Pancreas (tissue), 10 donors: Measurements from ENCODE around the gene RAB12. TPM values are rescaled to one million over a fixed set of nuclear protein-coding genes. Genes with fewer than 3 reads are reported as not detected.
"Not testable (repeated sequence)": the region's sequence is repeated elsewhere in the genome, so short reads cannot be mapped to it uniquely, and the experiment has no call there.

Source experiments
- ATAC-seq, 4 donors: fragments of 200-7000 bp; cut with Tn5 transposase; one replicate each; pipeline versions ENCODE4 v1.8.0 to v1.9.1; 2020; ENCODE audit warnings: mild to moderate bottlenecking in 4 of 4, moderate library complexity in 4 of 4
- DNase-seq, 6 donors: peaks; one replicate each; pipeline ENCODE4 v3.0.0-alpha.2; 2020
- FAIRE-seq: peaks from 2 replicates; lab custom pipeline; 2012; peaks lifted over from hg19 to GRCh38; lab: Jason Lieb, UNC
- H3K27ac ChIP-seq, 4 donors: fragments of 200-600 bp; sonication (generic); 1 replicate in 3 of 4; 2 replicates in 1 of 4; pipeline versions ENCODE4 v1.5.0 to v1.8.0; 2020
- H3K27me3 ChIP-seq, 4 donors: fragments of 200-600 bp; one replicate each; pipeline ENCODE4 v1.8.0; 2021
- H3K36me3 ChIP-seq, 3 donors: fragments of 200-600 bp; sonication (generic) in 1 of 3; one replicate each; pipeline versions ENCODE4 v1.5.0 to v1.8.0; 2020 to 2021
- H3K4me1 ChIP-seq, 3 donors: fragments of 200-600 bp; one replicate each; pipeline ENCODE4 v1.8.0; 2021
- H3K4me3 ChIP-seq, 4 donors: fragments of 200-600 bp; sonication (generic) in 2 of 4; one replicate each; pipeline versions ENCODE4 v1.5.0 to v1.8.0; 2020 to 2021
- H3K9me3 ChIP-seq, 4 donors: fragments of 200-600 bp; one replicate each; pipeline ENCODE4 v1.8.0; 2021
- CTCF ChIP-seq, 4 donors: fragments of 200-600 bp; sonication (generic) in 3 of 4; IDR thresholded peaks; one replicate each; pipeline versions ENCODE4 v1.5.0 to v1.8.0; 2021; ENCODE audit warnings: antibody characterized with exemption in 4 of 4
- WGBS, 2 donors: extraction: QIAGEN DNeasy Blood & Tissue Kit; methylation state at CpG; one replicate each; pipeline ENCODE4 v1.1.7; 2013; 5-methylcytosine and 5-hydroxymethylcytosine counted together
- intact Hi-C, 3 donors: fragments of 100-400 bp; cut with DNase I; formaldehyde crosslinking; loops; one replicate each; pipeline versions ENCODE4 v1.11.1 to v1.14.2; 2022
- polyA plus RNA-seq, 2 donors: library from polyadenylated mRNA; stranded (reverse); fragments of 200-250 nt; gene quantifications; one replicate each; pipeline ENCODE4 v1.2.3, GENCODE V29; 2013
- total RNA-seq, 6 donors: library from RNA; stranded (reverse); fragmentation: NEBNext Ultra II Directional in 4 of 6; extraction: Animal tissue kit (Norgen Biotek cat#: 25700) in 4 of 6; gene quantifications; one replicate each; pipeline versions ENCODE4 v1.2.1 to v1.2.4, GENCODE V29; 2021 to 2023
- donor health status: healthy with polysubstance abuse.
- donor health status: DM: no; HTN: no; CAD: no; lungs with moderate emphysema.
- donor health status: DM: no; HTN: no; CAD: no.
- donor health status: control.
- donor health status: control.
- donor health status: Bipolar disorder and iron deficiency.
- donor health status: DM: yes; HTN: yes; CAD: no.
- donor health status: DM: no; HTN: no; CAD: no.
- donor health status: DM: no; HTN: no; CAD: no.
- donor health status: DM: yes; HTN: yes; CAD: no.

Gene RAB12
- total and polyA plus RNA-seq, 8 donors, result 7.1 to 23.2 (median 11.9) TPM

DNA sequence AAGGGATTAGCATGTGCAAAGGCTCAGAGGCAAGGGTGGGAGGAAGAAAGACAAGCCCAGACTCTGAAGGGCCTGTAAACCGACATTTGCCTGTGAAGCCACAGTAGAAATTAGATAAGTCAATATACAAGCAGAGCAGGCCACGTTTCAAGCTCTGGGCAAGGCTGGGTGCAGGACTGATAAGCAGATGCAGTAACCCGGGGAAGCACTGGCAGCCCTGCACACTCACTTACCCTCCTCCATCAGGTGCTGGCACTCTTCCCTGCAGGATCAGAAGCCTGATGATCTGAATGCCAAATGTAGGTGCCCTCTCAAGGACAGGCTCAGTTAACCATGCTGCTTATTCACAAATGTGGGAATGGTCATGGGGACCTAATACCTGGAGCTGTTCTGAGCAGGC, 46.3 kb upstream of the RAB12 start:
- no peak for DNase-seq
- intact Hi-C loops, result no loop called here
- H3K27ac ChIP-seq, result no peak overlapping the region

DNA sequence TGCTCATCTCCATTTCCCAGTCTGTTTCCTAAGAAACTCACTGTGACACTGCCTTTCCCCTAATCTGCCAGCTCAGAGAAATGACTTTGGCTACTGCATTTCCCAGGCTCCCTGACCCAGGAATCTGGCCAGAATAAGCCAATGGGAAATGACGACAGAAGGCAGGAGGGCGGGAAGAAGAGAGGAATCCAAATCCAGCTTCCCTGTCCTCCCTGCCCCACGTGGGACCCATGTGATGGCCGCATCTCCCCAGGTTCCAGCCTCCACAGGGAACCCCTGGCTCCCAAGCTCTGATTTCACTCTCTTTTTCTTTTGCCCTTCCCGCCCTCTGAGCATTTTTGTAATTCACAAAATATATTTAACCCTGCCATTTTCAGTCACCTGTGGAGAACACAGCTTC, 37.8 kb upstream of the RAB12 start:
- Histone ChIP-seq H3K4me1 (no peaks in the 10 kb centered on the region), H3K36me3 (no peaks in the 10 kb centered on the region), H3K27me3 (no peaks in the 10 kb centered on the region), H3K27ac (no peak overlapping the region), H3K4me3 (no peak overlapping the region), H3K9me3 (no peaks in the 10 kb centered on the region)
- no peak for TF ChIP-seq CTCF (IDR thresholded peaks at IDR 0.05)
- 56 to 63% methylated on average over 5 of the region's 5 CpGs for WGBS, 2 donors
- DNase-seq, result no peak
- FAIRE-seq, result no peak
- intact Hi-C loops, result no loop called here
- ATAC-seq, result no peak

More for the DNA sequence above, 46.3 kb upstream of the RAB12 start:
- no peak for FAIRE-seq
- Histone ChIP-seq H3K4me1 (no peaks in the 10 kb centered on the region), H3K36me3 (no peaks in the 10 kb centered on the region), H3K27me3 (no peaks in the 10 kb centered on the region), H3K4me3 (no peak overlapping the region), H3K9me3 (no peaks in the 10 kb centered on the region)
- no peak for TF ChIP-seq CTCF (IDR thresholded peaks at IDR 0.05)
- 25 to 26% methylated on average over 3 of the region's 3 CpGs for WGBS, 2 donors
- no peak for ATAC-seq

DNA sequence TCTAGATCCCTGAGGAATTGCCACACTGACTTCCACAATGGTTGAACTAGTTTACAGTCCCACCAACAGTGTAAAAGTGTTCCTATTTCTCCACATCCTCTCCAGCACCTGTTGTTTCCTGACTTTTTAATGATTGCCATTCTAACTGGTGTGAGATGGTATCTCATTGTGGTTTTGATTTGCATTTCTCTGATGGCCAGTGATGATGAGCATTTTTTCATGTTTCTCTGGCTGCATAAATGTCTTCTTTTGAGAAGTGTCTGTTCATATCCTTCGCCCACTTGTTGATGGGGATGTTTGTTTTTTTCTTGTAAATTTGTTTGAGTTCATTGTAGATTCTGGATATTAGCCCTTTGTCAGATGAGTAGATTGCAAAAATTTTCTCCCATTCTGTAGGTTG, 35.5 kb upstream of the RAB12 start:
- FAIRE-seq, H3K4me1 ChIP-seq, H3K36me3 ChIP-seq, H3K9me3 ChIP-seq, H3K4me3 ChIP-seq, H3K27ac ChIP-seq, DNase-seq, ATAC-seq, H3K27me3 ChIP-seq, intact Hi-C loops: not testable (repeated sequence)
- WGBS, 2 donors, result 0 to 38% methylated on average over 1 of the region's 1 CpG

- intact Hi-C loops, result no loop called here
These were observed 24.4 kb upstream of the RAB12 start for GRCh38 chr18:8584798-8585197.

GRCh38 chr18:8586941-8587340, 22.3 kb upstream of the RAB12 start:
- Histone ChIP-seq H3K4me1 (no peaks in the 10 kb centered on the region), H3K4me3 (no peak overlapping the region), H3K9me3 (peaks cover 0 to 3% (median 0%) of the 10 kb centered on the region in 4 donors), H3K27me3 (no peaks in the 10 kb centered on the region), H3K36me3 (no peaks in the 10 kb centered on the region), H3K27ac (no peak overlapping the region)
- intact Hi-C loops, result no loop called here
- DNase-seq, result no peak
- TF ChIP-seq CTCF (IDR thresholded peaks at IDR 0.05), result no peak
- WGBS, 2 donors, result 52 to 60% methylated on average over 4 of the region's 4 CpGs
- no peak for FAIRE-seq
- no peak for ATAC-seq

More at GRCh38 chr18:8584798-8585197, 24.4 kb upstream of the RAB12 start:
- 42 to 43% methylated on average over 8 of the region's 8 CpGs for WGBS, 2 donors
- FAIRE-seq (no peak), DNase-seq (no peak), ATAC-seq (no peak)
- Histone ChIP-seq H3K27me3 (no peaks in the 10 kb centered on the region), H3K4me1 (no peaks in the 10 kb centered on the region), H3K4me3 (no peak overlapping the region), H3K36me3 (no peaks in the 10 kb centered on the region), H3K9me3 (no peaks in the 10 kb centered on the region), H3K27ac (no peak overlapping the region)
- TF ChIP-seq CTCF (IDR thresholded peaks at IDR 0.05), result no peak
